Activated CD4-positive, alpha-beta T cell treated with anti-CD3 and anti-CD28 coated beads for 24 hours (primary cell): ENCODE results near the gene TOMM20.

Experiments used
- DNase-seq, 2 donors: peaks; one replicate each; pipeline ENCODE4 v3.0.0-alpha.2; 2020; ENCODE audit warnings: low read depth in 2 of 2

The TOMM20 gene

DNA sequence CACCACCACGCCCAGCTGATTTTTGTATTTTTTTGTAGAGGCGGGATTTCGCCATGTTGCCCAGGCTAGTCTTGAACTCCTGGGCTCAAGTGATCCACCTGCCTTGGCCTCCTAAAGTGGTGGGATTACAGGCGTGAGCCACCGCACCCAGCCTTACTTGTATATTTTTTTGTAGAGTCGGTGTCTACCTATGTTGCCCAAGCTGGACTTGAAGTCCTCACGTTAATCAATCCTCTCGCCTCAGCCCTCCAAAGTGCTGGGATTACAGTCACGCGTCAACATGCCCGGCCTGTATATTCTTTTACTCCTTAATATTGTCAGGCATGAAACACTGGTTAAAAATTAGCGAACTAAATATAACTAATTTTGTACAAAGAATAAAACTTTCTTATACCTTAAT is 5.5 kb upstream of the TOMM20 start:
- no peak for DNase-seq

DNA sequence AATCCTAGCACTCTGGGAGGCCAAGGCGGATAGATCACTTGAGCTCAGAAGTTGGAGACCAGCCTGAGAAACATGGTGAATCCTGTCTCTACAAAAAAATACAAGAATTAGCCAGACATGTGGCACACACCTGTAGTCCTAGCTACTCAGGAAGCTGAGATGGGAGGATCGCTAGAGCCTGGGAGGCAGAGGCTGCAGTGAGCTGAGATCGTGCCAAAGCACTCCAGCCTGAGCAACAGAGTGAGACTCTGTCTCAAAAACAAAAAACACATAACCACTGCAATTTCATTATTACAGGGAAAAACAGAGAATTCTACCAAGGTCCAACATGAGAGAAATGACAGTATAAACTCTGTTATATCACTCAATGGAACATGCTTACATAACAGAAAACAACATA is 4.4 kb upstream of the TOMM20 start:
- no peak for DNase-seq

GRCh38 chr1:235131961-235132360 is 3.3 kb upstream of the TOMM20 start:
- no peak for DNase-seq

DNA sequence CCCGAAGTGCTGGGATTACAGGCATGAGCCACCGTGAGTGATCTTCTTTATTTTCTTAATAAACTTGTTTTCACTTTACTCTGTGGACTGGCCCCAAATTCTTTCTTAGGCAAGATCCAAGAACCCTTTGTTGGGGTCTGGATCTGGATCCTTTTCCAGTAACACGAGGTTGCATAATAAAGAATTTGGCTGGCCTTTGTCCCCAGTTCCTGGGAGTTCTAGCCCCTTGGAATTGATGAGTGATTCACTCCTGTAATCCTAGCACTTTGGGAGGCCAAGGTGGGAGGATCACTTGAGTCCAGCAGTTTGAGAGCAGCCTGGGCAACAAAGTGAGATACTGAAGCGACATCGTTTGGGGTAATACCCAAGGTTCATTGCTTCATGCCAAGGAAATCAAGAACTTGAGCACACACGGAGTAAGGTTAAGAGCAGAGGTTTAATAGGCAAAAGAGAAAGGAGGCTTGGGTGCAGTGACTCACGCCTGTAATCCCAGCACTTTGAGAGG is 2.2 kb upstream of the TOMM20 start:
- no peak for DNase-seq

DNA sequence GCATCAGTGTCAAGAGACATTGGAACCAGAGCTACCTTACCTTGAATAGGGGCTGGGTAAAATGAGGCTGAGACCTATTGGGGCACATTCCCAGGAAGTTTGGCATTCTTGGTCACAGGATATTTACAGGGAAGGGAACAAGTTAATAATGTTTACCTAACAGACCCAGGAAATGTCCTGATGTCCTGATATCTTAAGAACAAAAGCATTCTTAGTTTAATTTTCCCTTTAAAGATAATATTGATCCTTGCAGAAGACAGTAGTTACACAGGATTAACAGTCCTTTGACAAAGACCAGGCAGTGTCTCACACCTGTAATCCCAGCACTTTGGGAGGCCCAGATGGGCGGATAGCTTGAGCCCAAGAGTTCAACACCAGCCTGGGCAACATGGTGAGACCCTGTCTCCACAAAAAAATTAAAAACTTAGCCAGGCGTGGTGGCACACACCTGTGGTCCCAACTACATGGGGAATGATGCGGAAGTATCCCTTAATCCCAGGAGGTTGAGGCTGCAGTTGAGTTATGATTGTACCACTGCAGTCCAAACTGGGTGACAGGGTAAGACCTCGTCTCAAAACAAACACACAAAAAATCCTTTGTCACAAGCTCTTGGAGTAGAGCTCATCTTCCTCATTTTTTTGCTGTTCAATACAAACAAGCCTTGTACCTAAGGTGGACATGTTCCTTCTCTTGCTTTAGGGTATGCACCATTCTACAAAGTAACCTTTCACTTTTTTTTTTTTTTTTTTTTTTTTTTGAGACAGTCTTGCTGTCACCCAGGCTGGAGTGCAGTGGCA is 1.3 kb upstream of the TOMM20 start:
- no peak for DNase-seq

- no peak for DNase-seq
These were observed 743 bp downstream of the TOMM20 start for GRCh38 chr1:235127732-235128455.

GRCh38 chr1:235127203-235127602 is 1.4 kb downstream of the TOMM20 start:
- no peak for DNase-seq

- no peak for DNase-seq
These were observed 4.0 kb downstream of the TOMM20 start for GRCh38 chr1:235124665-235125064.

GRCh38 chr1:235124111-235124510 is 4.5 kb downstream of the TOMM20 start:
- no peak for DNase-seq

DNA sequence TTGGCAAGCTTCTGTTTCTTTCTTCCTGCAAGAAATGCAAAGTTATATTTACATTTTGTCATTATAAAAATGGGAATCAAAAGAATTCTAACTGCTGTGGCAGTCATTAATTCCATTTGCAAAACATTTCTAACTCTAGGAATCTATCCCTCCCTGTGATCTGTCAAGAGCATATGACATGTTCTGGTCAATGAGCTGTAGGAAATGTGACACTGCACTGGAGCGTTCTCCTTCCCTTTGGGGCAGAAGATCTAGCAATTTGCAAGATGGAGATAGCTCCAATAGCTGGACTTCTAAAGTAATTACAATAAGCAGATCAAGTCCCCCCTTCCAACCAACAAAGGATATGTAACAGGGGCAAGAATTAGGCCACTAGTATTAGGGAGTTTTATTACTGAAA is 6.3 kb downstream of the TOMM20 start:
- no peak for DNase-seq

DNA sequence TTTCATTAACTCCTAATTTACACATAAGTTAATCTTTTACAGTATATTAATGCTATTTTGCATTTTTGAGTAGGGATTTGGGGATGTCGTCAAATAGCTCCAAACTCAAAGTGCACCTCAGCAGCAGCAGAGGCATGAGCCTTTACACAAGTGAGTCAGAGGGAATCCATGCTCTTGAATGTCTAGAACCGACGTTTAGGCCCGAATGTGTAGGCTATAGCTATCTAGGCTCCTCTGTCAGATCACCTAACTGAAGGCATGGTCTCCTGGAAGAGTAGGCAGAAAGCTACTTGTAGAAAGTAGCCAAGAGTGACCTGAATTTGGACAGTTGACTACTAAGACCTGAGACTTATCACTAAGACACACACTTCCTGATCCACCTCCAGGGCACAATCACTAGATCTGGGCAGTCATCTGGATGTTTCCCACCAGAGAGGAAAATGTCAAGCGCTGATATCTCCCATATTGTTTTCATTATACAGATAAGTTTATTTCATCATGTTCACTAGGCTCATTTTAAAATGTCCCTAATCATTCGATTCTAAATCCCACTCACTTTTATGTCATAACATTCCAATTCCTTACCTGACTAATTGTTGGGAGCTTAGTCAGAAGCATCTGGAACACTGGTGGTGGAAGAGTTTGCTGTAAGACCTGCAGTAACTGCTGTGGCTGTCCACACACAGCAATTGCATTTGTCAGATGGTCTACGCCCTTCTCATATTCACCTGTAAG is 15.3 kb downstream of the TOMM20 start:
- DNase-seq: no peak

DNA sequence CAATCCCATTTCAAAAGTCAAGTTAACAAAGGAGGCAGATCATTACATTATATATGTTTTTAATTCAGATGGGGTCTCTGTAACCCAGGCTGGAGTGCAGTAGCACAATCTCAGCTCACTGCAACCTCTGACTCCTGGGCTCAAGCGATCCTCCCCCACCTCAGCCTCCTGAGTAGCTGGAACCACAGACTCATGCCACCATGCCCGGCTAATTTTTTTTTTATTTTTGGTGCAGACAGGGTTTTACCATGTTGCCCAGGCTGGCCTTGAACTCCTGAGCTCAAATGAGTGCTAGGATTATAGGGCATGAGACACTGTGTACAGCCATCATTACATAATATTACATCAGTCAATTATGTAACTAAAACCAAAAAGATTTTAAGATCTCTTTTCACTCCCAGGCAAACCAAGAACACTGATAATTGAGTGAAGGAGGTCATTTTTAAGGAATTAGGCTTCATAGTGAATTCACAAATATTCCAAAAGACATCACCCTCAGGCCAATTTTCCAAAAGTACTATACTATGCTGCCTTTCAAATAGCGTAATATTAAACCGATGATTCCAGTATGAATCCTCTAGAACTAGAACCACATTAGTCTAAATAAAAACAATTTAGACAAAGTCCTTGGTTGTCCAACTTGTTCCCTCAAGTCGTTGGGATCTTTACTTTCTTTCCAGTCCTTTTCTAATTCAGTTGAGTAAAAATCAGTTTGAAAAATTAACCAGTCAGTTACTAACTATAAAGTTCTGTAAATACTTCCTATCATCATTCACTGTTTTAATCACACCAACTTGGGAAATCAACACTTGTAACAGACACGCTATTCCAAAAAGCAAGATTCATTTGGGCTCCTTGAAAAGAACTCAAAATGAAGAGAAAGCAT is 16.1 kb downstream of the TOMM20 start:
- no peak for DNase-seq

DNA sequence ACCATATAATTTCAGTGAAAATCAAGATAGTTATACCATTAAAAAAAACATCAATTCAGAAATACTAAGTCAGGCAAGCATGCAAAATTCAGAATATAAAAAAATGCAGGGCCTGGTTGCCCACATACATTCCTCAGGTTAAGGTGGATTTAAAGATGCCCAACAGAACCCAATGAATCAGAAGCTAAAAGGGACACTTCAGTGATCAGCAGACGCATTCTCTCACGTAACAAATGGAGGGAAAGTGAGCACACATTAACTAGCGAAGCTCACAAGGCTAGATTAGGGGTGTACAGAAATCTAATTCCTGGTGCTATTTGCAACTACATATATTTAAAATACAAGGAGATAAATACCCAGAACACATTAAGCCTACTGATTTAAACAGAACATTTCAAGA is 17.5 kb downstream of the TOMM20 start:
- DNase-seq: no peak

- DNase-seq: no peak
These were observed 19.8 kb downstream of the TOMM20 start for GRCh38 chr1:235108876-235109275.

GRCh38 chr1:235108185-235108593 is 20.4 kb downstream of the TOMM20 start:
- DNase-seq: no peak

- no peak for DNase-seq
These were observed 21.1 kb downstream of the TOMM20 start for GRCh38 chr1:235107368-235108184.

DNA sequence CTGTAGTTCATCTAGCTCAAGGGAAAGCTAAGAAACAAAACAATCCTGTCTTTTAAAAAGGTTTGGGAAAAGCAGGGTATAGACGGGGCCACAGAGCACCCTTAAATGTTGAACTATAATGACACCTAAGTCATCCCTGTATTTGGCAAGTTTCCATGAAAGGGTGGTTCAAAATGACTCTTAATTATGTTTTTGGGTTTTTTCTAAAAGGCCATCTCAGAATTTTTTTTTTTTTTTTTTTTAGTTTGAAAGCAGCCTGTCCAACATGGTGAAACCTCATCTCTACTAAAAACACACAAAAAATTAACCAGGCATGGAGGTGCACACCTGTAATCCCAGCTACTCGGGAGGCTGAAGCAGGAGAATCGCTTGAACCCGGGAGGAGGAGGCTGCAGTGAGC is 22.2 kb downstream of the TOMM20 start:
- DNase-seq: no peak

GRCh38 chr1:235105051-235106043 is 23.3 kb downstream of the TOMM20 start:
- DNase-seq: no peak

DNA sequence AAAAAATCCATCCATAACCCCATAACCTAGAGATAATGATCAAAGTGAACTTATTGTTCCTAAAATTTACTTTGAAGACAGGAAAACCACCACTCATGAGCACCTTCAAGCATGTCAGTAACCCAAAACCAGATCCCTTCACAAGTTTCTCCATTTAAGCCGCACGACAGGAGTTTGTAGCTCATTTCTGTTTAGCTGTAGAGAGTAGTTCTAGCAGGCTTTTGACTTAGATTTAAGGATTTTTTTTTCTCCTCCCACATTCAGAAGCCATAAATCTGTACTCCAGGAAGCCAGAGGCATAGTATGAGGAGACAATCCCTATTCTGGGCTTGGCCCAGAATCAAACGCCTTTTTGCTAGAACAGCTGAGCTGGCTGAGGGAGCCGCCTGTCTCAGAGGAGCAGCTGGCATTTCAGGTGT is 25.6 kb downstream of the TOMM20 start:
- no peak for DNase-seq
